ENCODE results near the gene KCNC1.

- no peak for TF ChIP-seq CTCF (IDR thresholded peaks at IDR 0.05; ENCODE audit: low read length)
- no peak for TF ChIP-seq EZH2 (IDR thresholded peaks at IDR 0.05; ENCODE audit: borderline replicate concordance, low read length)
Observed at GRCh38 chr11:17699147-17700114, 35.1 kb upstream of the KCNC1 start.

Data from OCI-LY1 (cell line).